Measurements from ENCODE around the gene APPBP2.
"Not testable (repeated sequence)": the region's sequence is repeated elsewhere in the genome, so short reads cannot be mapped to it uniquely, and the experiment has no call there.

The APPBP2 gene

GRCh38 chr17:60529806-60530205, 3.8 kb upstream of the APPBP2 start:
- DNase-seq: no peak

- no peak for DNase-seq
Observed at GRCh38 chr17:60528828-60529227, 2.8 kb upstream of the APPBP2 start.

- DNase-seq: no peak
Observed at GRCh38 chr17:60527701-60528100, 1.7 kb upstream of the APPBP2 start.

- DNase-seq: no peak
Observed at GRCh38 chr17:60526726-60527125, 684 bp upstream of the APPBP2 start.

GRCh38 chr17:60525328-60525684, 736 bp downstream of the APPBP2 start:
- no peak for DNase-seq

- no peak for DNase-seq
Observed at GRCh38 chr17:60524463-60525327, 1.3 kb downstream of the APPBP2 start.

- no peak for DNase-seq
Observed at GRCh38 chr17:60523822-60524221, 2.2 kb downstream of the APPBP2 start.

- DNase-seq: no peak
Observed at GRCh38 chr17:60522889-60523626, 3.0 kb downstream of the APPBP2 start.

GRCh38 chr17:60519795-60520194, 6.2 kb downstream of the APPBP2 start:
- no peak for DNase-seq

GRCh38 chr17:60515683-60516082, 10.4 kb downstream of the APPBP2 start:
- DNase-seq: not testable (repeated sequence)

GRCh38 chr17:60515199-60515598, 10.8 kb downstream of the APPBP2 start:
- DNase-seq: not testable (repeated sequence)

- DNase-seq: no peak
Observed at GRCh38 chr17:60514500-60514899, 11.5 kb downstream of the APPBP2 start.

GRCh38 chr17:60514053-60514452, 12.0 kb downstream of the APPBP2 start:
- DNase-seq: no peak

GRCh38 chr17:60513014-60513413, 13.0 kb downstream of the APPBP2 start:
- no peak for DNase-seq

- DNase-seq: no peak
Observed at GRCh38 chr17:60510723-60511122, 15.3 kb downstream of the APPBP2 start.

GRCh38 chr17:60510031-60510430, 16.0 kb downstream of the APPBP2 start:
- no peak for DNase-seq

- DNase-seq: no peak
Observed at GRCh38 chr17:60508384-60508980, 17.6 kb downstream of the APPBP2 start.

- no peak for DNase-seq
Observed at GRCh38 chr17:60506312-60506711, 19.7 kb downstream of the APPBP2 start.

GRCh38 chr17:60502145-60502544, 23.9 kb downstream of the APPBP2 start:
- DNase-seq: no peak

- no peak for DNase-seq
Observed at GRCh38 chr17:60501589-60501988, 24.5 kb downstream of the APPBP2 start.

- DNase-seq: no peak
Observed at GRCh38 chr17:60496041-60496440, 30.0 kb downstream of the APPBP2 start.

- no peak for DNase-seq
Observed at GRCh38 chr17:60495260-60495659, 30.8 kb downstream of the APPBP2 start.

GRCh38 chr17:60493847-60494321, 32.2 kb downstream of the APPBP2 start:
- no peak for DNase-seq

GRCh38 chr17:60491771-60492170, 34.3 kb downstream of the APPBP2 start:
- DNase-seq: no peak

All from T1000 (cell line).